ENCODE data around the gene SEPTIN1. TPM values are rescaled to one million over a fixed set of nuclear protein-coding genes. Genes with fewer than 3 reads are reported as not detected.

The SEPTIN1 gene
- total RNA-seq, 4 donors from 2014 or later = 2.8 to 9.8 (median 4.8) TPM

- no peak for TF ChIP-seq POLR2A (IDR thresholded peaks at IDR 0.05)
- TF ChIP-seq POLR2AphosphoS5 (IDR thresholded peaks at IDR 0.05) = no peak
- TF ChIP-seq EP300 (IDR thresholded peaks at IDR 0.05; ENCODE audit: low read depth) = no peak
- no peak for TF ChIP-seq CTCF (IDR thresholded peaks at IDR 0.05)
- intact Hi-C loops (cut with DNase I; ENCODE audit: low total_unique reads) (no loop called here), in situ Hi-C loops (cut with MboI; ENCODE audit: low pct_ligation_motif_present in 1 of 4, low pct_unique_long_range_greater_than_20kb in 1 of 4, low sequenced_read_pairs in 3 of 4) (no loop called here)
- peaks cover 10 to 25% (median 21%) of the 10 kb centered on the region in 4 donors for H3K4me1 ChIP-seq
- H3K9me3 ChIP-seq = no peaks in the 10 kb centered on the region
- no peaks in the 10 kb centered on the region for H3K27me3 ChIP-seq
- H3K27ac ChIP-seq = peak overlapping the region in 3 of 4 donors; percentile 96 to 100 (median 99)
- no peak overlapping the region for H3K4me3 ChIP-seq
- no peaks in the 10 kb centered on the region for H3K36me3 ChIP-seq
- WGBS, 2 donors (ENCODE audit: low coverage in 1 of 2) = 95 to 100% methylated on average over 1 to 8 of the region's 8 CpGs
- no peak for DNase-seq
Measured at GRCh38 chr16:30375864-30376263, 6.5 kb downstream of the SEPTIN1 start.

GRCh38 chr16:30374538-30374937, 7.8 kb downstream of the SEPTIN1 start, which contains the start of gene MYL11:
Gene MYL11, plus strand, starts transcription at chr16:30374802. Its CDS starts 56 bp downstream, at chr16:30374858.
- intact Hi-C loops (cut with DNase I; ENCODE audit: low total_unique reads) (no loop called here), in situ Hi-C loops (cut with MboI; ENCODE audit: low pct_ligation_motif_present in 1 of 4, low pct_unique_long_range_greater_than_20kb in 1 of 4, low sequenced_read_pairs in 3 of 4) (no loop called here)
- 94% methylated on average over 6 of the region's 6 CpGs; no CpG with 5 or more reads in 1 of the 2 donors for WGBS, 2 donors (ENCODE audit: low coverage in 1 of 2)
- no peak within 1 kb of the TSS for H3K4me3 ChIP-seq
- no peak for TF ChIP-seq POLR2A (IDR thresholded peaks at IDR 0.05)
- no peak for TF ChIP-seq EP300 (IDR thresholded peaks at IDR 0.05; ENCODE audit: low read depth)
- TF ChIP-seq CTCF (IDR thresholded peaks at IDR 0.05) = no peak
- no peak for TF ChIP-seq POLR2AphosphoS5 (IDR thresholded peaks at IDR 0.05)
- H3K27ac ChIP-seq = no peak within 1 kb of the TSS
- H3K9me3 ChIP-seq = no peaks in the 10 kb centered on the region
- peaks cover 10 to 26% (median 21%) of the 10 kb centered on the region in 4 donors for H3K4me1 ChIP-seq
- no peak for DNase-seq
- no peaks in the 10 kb centered on the region for H3K36me3 ChIP-seq
- no peaks in the 10 kb centered on the region for H3K27me3 ChIP-seq

GRCh38 chr16:30372725-30373124, 9.6 kb downstream of the SEPTIN1 start:
- no peak for TF ChIP-seq POLR2AphosphoS5 (IDR thresholded peaks at IDR 0.05)
- TF ChIP-seq EP300 (IDR thresholded peaks at IDR 0.05; ENCODE audit: low read depth) = no peak
- TF ChIP-seq POLR2A (IDR thresholded peaks at IDR 0.05) = no peak
- no peak for TF ChIP-seq CTCF (IDR thresholded peaks at IDR 0.05)
- Histone ChIP-seq H3K27ac (no peak overlapping the region), H3K4me1 (peaks cover 10 to 33% (median 29%) of the 10 kb centered on the region in 4 donors), H3K4me3 (no peak overlapping the region), H3K36me3 (no peaks in the 10 kb centered on the region), H3K27me3 (no peaks in the 10 kb centered on the region), H3K9me3 (no peaks in the 10 kb centered on the region)
- intact Hi-C loops (cut with DNase I; ENCODE audit: low total_unique reads) = no loop called here
- DNase-seq = no peak
- 91% methylated on average over 5 of the region's 5 CpGs; no CpG with 5 or more reads in 1 of the 2 donors for WGBS, 2 donors (ENCODE audit: low coverage in 1 of 2)
- in situ Hi-C loops (cut with MboI; ENCODE audit: low pct_ligation_motif_present in 1 of 4, low pct_unique_long_range_greater_than_20kb in 1 of 4, low sequenced_read_pairs in 3 of 4) = no loop called here

GRCh38 chr16:30372038-30372712, 10.2 kb downstream of the SEPTIN1 start:
- intact Hi-C loops (cut with DNase I; ENCODE audit: low total_unique reads) (no loop called here), in situ Hi-C loops (cut with MboI; ENCODE audit: low pct_ligation_motif_present in 1 of 4, low pct_unique_long_range_greater_than_20kb in 1 of 4, low sequenced_read_pairs in 3 of 4) (no loop called here)
- H3K27me3 ChIP-seq = no peaks in the 10 kb centered on the region
- H3K9me3 ChIP-seq = no peaks in the 10 kb centered on the region
- DNase-seq = no peak
- WGBS, 2 donors (ENCODE audit: low coverage in 1 of 2) = 80% methylated on average over 4 to 6 of the region's 6 CpGs
- no peaks in the 10 kb centered on the region for H3K36me3 ChIP-seq
- peaks cover 14 to 36% (median 30%) of the 10 kb centered on the region in 4 donors for H3K4me1 ChIP-seq
- peak overlapping the region in 1 of 4 donors; percentile 92 for H3K27ac ChIP-seq
- no peak for TF ChIP-seq POLR2A (IDR thresholded peaks at IDR 0.05)
- no peak for TF ChIP-seq POLR2AphosphoS5 (IDR thresholded peaks at IDR 0.05)
- TF ChIP-seq EP300 (IDR thresholded peaks at IDR 0.05; ENCODE audit: low read depth) = no peak
- TF ChIP-seq CTCF (IDR thresholded peaks at IDR 0.05) = no peak
- no peak overlapping the region for H3K4me3 ChIP-seq

All from transverse colon (tissue), 4 donors.